Measurements from ENCODE around the gene RNF223. TPM values are rescaled to one million over a fixed set of nuclear protein-coding genes. Genes with fewer than 3 reads are reported as not detected.
A peak's percentile ranks its signal among the peaks of the same experiment; 100 is the strongest.

RNF223 gene
- total and polyA plus RNA-seq, 2 of the 13 experiments (the other 11 are each of a cell fraction or from before 2014, with no cell fraction given), result 0.03 TPM; not detected in 1

GRCh38 chr1:1069711-1070676 is 4.1 kb downstream of the RNF223 start (continued):
- TF ChIP-seq, protein P1, sequence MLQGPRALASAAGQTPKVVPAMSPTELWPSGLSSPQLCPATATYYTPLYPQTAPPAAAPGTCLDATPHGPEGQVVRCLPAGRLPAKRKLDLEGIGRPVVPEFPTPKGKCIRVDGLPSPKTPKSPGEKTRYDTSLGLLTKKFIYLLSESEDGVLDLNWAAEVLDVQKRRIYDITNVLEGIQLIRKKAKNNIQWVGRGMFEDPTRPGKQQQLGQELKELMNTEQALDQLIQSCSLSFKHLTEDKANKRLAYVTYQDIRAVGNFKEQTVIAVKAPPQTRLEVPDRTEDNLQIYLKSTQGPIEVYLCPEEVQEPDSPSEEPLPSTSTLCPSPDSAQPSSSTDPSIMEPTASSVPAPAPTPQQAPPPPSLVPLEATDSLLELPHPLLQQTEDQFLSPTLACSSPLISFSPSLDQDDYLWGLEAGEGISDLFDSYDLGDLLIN (CRISPR knock-in tag; IDR thresholded peaks at IDR 0.05; ENCODE audit: borderline replicate concordance), result no peak
- TF ChIP-seq, protein P2, sequence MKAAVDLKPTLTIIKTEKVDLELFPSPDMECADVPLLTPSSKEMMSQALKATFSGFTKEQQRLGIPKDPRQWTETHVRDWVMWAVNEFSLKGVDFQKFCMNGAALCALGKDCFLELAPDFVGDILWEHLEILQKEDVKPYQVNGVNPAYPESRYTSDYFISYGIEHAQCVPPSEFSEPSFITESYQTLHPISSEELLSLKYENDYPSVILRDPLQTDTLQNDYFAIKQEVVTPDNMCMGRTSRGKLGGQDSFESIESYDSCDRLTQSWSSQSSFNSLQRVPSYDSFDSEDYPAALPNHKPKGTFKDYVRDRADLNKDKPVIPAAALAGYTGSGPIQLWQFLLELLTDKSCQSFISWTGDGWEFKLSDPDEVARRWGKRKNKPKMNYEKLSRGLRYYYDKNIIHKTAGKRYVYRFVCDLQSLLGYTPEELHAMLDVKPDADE (CRISPR knock-in tag; IDR thresholded peaks at IDR 0.05), result no peak
- TF ChIP-seq KDM5B (CRISPR knock-in tag; IDR thresholded peaks at IDR 0.05; ENCODE audit: borderline replicate concordance) (no peak), KDM6A (CRISPR knock-in tag; IDR thresholded peaks at IDR 0.05; ENCODE audit: low read depth) (no peak), FOXK1 (CRISPR knock-in tag; IDR thresholded peaks at IDR 0.05; ENCODE audit: borderline replicate concordance, low read depth) (no peak), ETV6 (CRISPR knock-in tag; conservative IDR thresholded peaks at IDR 0.05) (no peak), ZNF709 (CRISPR knock-in tag; IDR thresholded peaks at IDR 0.05) (no peak), RBFOX2 (IDR thresholded peaks at IDR 0.05; ENCODE audit: low read depth, low read length) (no peak), SAP130 (CRISPR knock-in tag; IDR thresholded peaks at IDR 0.05; ENCODE audit: low read depth) (peak; percentile 75), ERF (CRISPR knock-in tag; IDR thresholded peaks at IDR 0.05) (no peak), ZNF616 (CRISPR knock-in tag; IDR thresholded peaks at IDR 0.05; ENCODE audit: low read depth) (no peak), ETV5 (CRISPR knock-in tag; IDR thresholded peaks at IDR 0.05; ENCODE audit: borderline replicate concordance) (0 out of 2 replicates have a peak, but pooled peaks have one; percentile 11), ZNF549 (CRISPR knock-in tag; IDR thresholded peaks at IDR 0.05) (no peak), SIN3A (IDR thresholded peaks at IDR 0.05; ENCODE audit: borderline replicate concordance, low read depth, low read length) (no peak), ZFP37 (CRISPR knock-in tag; IDR thresholded peaks at IDR 0.05; ENCODE audit: borderline replicate concordance) (no peak)
- TF ChIP-seq, protein P3, sequence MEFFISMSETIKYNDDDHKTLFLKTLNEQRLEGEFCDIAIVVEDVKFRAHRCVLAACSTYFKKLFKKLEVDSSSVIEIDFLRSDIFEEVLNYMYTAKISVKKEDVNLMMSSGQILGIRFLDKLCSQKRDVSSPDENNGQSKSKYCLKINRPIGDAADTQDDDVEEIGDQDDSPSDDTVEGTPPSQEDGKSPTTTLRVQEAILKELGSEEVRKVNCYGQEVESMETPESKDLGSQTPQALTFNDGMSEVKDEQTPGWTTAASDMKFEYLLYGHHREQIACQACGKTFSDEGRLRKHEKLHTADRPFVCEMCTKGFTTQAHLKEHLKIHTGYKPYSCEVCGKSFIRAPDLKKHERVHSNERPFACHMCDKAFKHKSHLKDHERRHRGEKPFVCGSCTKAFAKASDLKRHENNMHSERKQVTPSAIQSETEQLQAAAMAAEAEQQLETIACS (CRISPR knock-in tag; IDR thresholded peaks at IDR 0.05), result 0 out of 2 replicates have a peak, but pooled peaks have one; percentile 29
- TF ChIP-seq, protein P4, sequence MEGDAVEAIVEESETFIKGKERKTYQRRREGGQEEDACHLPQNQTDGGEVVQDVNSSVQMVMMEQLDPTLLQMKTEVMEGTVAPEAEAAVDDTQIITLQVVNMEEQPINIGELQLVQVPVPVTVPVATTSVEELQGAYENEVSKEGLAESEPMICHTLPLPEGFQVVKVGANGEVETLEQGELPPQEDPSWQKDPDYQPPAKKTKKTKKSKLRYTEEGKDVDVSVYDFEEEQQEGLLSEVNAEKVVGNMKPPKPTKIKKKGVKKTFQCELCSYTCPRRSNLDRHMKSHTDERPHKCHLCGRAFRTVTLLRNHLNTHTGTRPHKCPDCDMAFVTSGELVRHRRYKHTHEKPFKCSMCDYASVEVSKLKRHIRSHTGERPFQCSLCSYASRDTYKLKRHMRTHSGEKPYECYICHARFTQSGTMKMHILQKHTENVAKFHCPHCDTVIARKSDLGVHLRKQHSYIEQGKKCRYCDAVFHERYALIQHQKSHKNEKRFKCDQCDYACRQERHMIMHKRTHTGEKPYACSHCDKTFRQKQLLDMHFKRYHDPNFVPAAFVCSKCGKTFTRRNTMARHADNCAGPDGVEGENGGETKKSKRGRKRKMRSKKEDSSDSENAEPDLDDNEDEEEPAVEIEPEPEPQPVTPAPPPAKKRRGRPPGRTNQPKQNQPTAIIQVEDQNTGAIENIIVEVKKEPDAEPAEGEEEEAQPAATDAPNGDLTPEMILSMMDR (CRISPR knock-in tag; IDR thresholded peaks at IDR 0.05), result peak; percentile 19; the same call in 1 of the 2 replicates
- TF ChIP-seq, protein P5, sequence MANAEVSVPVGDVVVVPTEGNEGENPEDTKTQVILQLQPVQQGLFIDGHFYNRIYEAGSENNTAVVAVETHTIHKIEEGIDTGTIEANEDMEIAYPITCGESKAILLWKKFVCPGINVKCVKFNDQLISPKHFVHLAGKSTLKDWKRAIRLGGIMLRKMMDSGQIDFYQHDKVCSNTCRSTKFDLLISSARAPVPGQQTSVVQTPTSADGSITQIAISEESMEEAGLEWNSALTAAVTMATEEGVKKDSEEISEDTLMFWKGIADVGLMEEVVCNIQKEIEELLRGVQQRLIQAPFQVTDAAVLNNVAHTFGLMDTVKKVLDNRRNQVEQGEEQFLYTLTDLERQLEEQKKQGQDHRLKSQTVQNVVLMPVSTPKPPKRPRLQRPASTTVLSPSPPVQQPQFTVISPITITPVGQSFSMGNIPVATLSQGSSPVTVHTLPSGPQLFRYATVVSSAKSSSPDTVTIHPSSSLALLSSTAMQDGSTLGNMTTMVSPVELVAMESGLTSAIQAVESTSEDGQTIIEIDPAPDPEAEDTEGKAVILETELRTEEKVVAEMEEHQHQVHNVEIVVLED (CRISPR knock-in tag; IDR thresholded peaks at IDR 0.05; ENCODE audit: borderline replicate concordance), result no peak

All from HepG2 (cell line).